Measurements from ENCODE around the gene SEMA3G.

SEMA3G gene

DNA sequence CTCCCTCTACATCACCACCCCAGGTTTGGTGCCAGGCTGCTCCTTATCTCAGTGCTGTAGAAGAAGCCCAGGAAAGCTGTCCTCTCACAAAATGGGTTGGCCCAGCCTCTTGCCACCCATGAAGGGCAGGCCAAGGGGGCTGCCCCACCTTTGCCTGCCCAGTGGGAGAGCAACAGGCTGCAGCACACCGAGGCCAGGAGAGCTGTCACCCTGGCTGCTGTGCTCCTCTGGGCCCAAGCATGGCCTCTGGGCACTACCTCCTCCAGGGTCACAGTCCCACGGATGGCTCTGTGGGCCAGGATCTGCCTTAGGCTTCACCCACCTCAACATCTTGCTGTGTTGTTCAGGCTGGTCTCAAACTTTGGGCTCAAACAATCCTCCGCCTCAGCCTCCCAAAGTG lies 43.8 kb upstream of the SEMA3G start:
- Histone ChIP-seq H3K27ac (no peak overlapping the region), H3K36me3 (ENCODE audit: insufficient read depth, low read length) (no peaks in the 10 kb centered on the region), H3K9me3 (ENCODE audit: low read depth, low read length) (no peaks in the 10 kb centered on the region), H3K9ac (ENCODE audit: insufficient read length) (no peak overlapping the region), H3K4me3 (no peak overlapping the region)
- DNase-seq (ENCODE audit: low read depth, low spot score) = no peak
- TF ChIP-seq POLR2AphosphoS5 (IDR thresholded peaks at IDR 0.05; ENCODE audit: borderline replicate concordance, low read depth, low read length) (no peak), FOXP2 (optimal IDR thresholded peaks at IDR 0.05; ENCODE audit: control extremely low read depth, extremely low read length, insufficient read depth) (no peak), EZH2 (IDR thresholded peaks at IDR 0.05) (no peak)

DNA sequence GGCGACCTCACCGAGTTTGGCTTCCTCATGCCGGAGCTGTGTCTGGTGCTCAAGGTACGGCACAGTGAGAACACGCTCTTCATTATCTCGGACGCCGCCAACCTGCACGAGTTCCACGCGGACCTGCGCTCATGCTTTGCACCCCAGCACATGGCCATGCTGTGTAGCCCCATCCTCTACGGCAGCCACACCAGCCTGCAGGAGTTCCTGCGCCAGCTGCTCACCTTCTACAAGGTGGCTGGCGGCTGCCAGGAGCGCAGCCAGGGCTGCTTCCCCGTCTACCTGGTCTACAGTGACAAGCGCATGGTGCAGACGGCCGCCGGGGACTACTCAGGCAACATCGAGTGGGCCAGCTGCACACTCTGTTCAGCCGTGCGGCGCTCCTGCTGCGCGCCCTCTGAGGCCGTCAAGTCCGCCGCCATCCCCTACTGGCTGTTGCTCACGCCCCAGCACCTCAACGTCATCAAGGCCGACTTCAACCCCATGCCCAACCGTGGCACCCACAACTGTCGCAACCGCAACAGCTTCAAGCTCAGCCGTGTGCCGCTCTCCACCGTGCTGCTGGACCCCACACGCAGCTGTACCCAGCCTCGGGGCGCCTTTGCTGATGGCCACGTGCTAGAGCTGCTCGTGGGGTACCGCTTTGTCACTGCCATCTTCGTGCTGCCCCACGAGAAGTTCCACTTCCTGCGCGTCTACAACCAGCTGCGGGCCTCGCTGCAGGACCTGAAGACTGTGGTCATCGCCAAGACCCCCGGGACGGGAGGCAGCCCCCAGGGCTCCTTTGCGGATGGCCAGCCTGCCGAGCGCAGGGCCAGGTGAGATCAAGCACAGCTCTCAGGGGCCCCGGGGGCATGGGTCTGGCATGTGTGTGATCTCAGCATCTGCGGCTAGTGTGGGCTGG lies 43.1 kb upstream of the SEMA3G start:
- Histone ChIP-seq H3K27ac (no peak overlapping the region), H3K36me3 (ENCODE audit: insufficient read depth, low read length) (no peaks in the 10 kb centered on the region), H3K4me3 (no peak overlapping the region), H3K9me3 (ENCODE audit: low read depth, low read length) (no peaks in the 10 kb centered on the region), H3K9ac (ENCODE audit: insufficient read length) (no peak overlapping the region)
- TF ChIP-seq POLR2AphosphoS5 (IDR thresholded peaks at IDR 0.05; ENCODE audit: borderline replicate concordance, low read depth, low read length) (no peak), FOXP2 (optimal IDR thresholded peaks at IDR 0.05; ENCODE audit: control extremely low read depth, extremely low read length, insufficient read depth) (no peak), EZH2 (IDR thresholded peaks at IDR 0.05) (no peak)
- no peak for DNase-seq (ENCODE audit: low read depth, low spot score)

DNA sequence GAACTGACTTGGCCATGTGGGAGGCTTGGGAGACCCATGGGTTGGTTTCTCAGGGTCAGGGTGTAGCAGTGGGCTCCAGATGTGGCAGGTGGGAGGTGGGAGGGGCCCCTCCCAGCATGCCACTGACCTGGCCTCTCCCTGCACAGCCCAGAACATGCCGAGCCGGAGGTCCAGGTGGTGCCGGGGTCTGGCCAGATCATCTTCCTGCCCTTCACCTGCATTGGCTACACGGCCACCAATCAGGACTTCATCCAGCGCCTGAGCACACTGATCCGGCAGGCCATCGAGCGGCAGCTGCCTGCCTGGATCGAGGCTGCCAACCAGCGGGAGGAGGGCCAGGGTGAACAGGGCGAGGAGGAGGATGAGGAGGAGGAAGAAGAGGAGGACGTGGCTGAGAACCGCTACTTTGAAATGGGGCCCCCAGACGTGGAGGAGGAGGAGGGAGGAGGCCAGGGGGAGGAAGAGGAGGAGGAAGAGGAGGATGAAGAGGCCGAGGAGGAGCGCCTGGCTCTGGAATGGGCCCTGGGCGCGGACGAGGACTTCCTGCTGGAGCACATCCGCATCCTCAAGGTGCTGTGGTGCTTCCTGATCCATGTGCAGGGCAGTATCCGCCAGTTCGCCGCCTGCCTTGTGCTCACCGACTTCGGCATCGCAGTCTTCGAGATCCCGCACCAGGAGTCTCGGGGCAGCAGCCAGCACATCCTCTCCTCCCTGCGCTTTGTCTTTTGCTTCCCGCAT lies 42.3 kb upstream of the SEMA3G start:
- DNase-seq (ENCODE audit: low read depth, low spot score) = no peak
- Histone ChIP-seq H3K4me3 (no peak overlapping the region), H3K9me3 (ENCODE audit: low read depth, low read length) (no peaks in the 10 kb centered on the region), H3K27ac (no peak overlapping the region), H3K9ac (ENCODE audit: insufficient read length) (no peak overlapping the region), H3K36me3 (ENCODE audit: insufficient read depth, low read length) (no peaks in the 10 kb centered on the region)
- TF ChIP-seq POLR2AphosphoS5 (IDR thresholded peaks at IDR 0.05; ENCODE audit: borderline replicate concordance, low read depth, low read length) (no peak), EZH2 (IDR thresholded peaks at IDR 0.05) (no peak), FOXP2 (optimal IDR thresholded peaks at IDR 0.05; ENCODE audit: control extremely low read depth, extremely low read length, insufficient read depth) (no peak)

DNA sequence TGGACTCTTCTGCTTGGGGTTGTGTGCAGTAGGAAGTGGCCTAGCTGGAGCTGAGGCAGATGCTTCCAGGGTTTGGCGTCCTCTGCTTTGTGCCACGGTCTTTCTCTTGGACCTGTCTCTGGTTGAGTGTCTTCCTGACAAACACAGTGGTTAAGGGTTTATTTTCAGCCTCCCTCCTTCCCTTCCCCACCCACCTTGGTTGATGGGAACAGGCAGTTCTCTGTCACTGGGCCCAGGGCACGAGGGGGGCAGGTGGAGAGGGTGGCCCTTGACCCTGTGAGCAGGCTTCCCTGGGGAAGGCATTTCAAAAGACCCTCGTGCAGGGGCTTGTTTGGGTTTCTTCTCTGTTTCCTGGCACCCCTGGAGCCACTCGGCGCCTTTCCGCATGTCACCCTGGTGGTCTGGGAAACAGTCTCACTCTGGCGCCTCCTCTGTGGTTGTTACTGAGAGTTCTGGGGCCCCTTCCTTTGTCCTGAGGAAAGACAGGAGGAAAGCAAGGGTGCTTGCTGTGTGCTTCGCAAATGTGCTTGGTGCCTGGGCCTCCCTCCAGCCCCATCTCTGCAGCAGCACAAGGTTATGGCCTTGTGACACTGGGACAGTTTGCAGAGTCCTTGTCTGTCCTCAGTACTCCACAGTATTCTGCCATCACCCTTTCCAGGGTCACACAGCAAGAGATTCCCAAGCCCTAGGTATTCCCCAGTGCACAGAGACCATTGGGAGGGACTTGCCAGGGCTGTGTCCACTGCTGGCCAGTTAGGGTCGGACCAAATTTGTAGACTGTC lies 40.0 kb upstream of the SEMA3G start:
- Histone ChIP-seq H3K36me3 (ENCODE audit: insufficient read depth, low read length) (no peaks in the 10 kb centered on the region; the same call in 1 of the 2 replicates), H3K9ac (ENCODE audit: insufficient read length) (no peak overlapping the region)

DNA sequence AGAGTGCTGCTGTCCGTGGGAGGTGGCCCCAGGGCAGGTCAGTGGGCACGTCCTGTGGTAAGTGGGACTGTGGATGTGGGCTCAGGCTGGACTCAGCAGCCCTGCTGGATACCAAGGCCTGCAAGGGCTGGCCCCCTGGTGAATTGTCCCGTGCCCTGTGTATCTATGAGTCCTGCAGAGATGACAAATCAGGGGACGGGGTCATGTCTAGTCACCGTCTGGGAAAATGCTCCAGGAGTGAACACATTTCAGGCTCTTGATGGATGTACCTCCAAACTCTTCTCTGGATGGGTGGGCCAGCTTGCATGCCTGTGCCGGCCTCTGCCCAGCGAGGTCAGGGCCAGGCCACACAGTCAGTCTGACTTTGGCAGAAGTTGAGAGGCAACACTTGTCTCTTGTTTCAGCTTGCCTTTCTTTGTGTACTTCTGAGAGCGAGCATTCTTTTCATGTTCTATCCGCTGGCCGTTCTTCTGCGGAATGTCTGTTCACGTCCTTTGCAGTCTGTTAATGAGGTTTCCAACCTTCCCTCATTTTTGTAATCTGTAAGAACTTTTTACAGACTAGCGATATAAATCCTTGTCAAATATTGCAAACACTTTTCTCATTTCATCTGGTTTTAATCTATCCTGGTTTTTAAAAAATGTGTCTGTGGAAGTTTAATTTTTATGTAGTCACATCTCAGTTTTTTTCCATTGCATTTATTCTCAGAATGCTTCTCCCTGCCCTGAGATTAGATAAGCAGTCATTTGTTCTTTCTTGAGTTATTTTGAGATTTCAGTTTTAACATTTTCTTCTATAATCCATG lies 38.9 kb upstream of the SEMA3G start:
- DNase-seq (ENCODE audit: low read depth, low spot score) = no peak
- no peak overlapping the region for H3K4me3 ChIP-seq
- no peaks in the 10 kb centered on the region for H3K9me3 ChIP-seq (ENCODE audit: low read depth, low read length)
- H3K36me3 ChIP-seq (ENCODE audit: insufficient read depth, low read length) = no peaks in the 10 kb centered on the region; the same call in 1 of the 2 replicates
- no peak overlapping the region for H3K9ac ChIP-seq (ENCODE audit: insufficient read length)
- peak overlapping the region; percentile 74 for H3K27ac ChIP-seq
- TF ChIP-seq EZH2 (IDR thresholded peaks at IDR 0.05) (no peak), FOXP2 (optimal IDR thresholded peaks at IDR 0.05; ENCODE audit: control extremely low read depth, extremely low read length, insufficient read depth) (no peak), POLR2AphosphoS5 (IDR thresholded peaks at IDR 0.05; ENCODE audit: borderline replicate concordance, low read depth, low read length) (no peak)

More for the DNA sequence above, 40.0 kb upstream of the SEMA3G start:
- no peaks in the 10 kb centered on the region for H3K9me3 ChIP-seq (ENCODE audit: low read depth, low read length)
- TF ChIP-seq EZH2 (IDR thresholded peaks at IDR 0.05) (no peak), POLR2AphosphoS5 (IDR thresholded peaks at IDR 0.05; ENCODE audit: borderline replicate concordance, low read depth, low read length) (no peak), FOXP2 (optimal IDR thresholded peaks at IDR 0.05; ENCODE audit: control extremely low read depth, extremely low read length, insufficient read depth) (no peak)
- H3K4me3 ChIP-seq = no peak overlapping the region
- no peak for DNase-seq (ENCODE audit: low read depth, low spot score)
- no peak overlapping the region for H3K27ac ChIP-seq

DNA sequence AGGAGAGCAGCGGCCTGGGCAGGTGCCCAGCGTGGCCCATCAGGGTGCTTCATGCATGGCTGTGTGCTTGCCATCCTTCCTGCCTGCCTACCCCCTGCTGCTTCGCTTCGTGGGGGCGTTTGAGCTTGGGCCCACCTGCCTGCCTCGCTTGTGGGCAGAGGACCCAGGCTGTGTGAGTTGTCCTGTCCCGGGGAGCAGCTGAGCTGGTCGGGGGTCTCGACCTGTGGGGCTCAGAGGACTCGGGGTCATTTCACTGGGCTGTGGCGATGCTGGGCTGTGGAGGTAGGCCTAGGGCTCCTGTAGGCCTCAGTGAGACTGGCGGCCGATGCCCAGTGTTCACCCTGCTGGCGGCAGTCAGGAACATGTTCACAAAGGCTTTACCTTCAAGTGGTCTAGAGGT lies 38.2 kb upstream of the SEMA3G start:
- Histone ChIP-seq H3K4me3 (no peak overlapping the region), H3K9me3 (ENCODE audit: low read depth, low read length) (no peaks in the 10 kb centered on the region), H3K27ac (no peak overlapping the region), H3K36me3 (ENCODE audit: insufficient read depth, low read length) (no peaks in the 10 kb centered on the region; the same call in 1 of the 2 replicates), H3K9ac (ENCODE audit: insufficient read length) (no peak overlapping the region)
- no peak for DNase-seq (ENCODE audit: low read depth, low spot score)
- TF ChIP-seq POLR2AphosphoS5 (IDR thresholded peaks at IDR 0.05; ENCODE audit: borderline replicate concordance, low read depth, low read length) (no peak), EZH2 (IDR thresholded peaks at IDR 0.05) (no peak), FOXP2 (optimal IDR thresholded peaks at IDR 0.05; ENCODE audit: control extremely low read depth, extremely low read length, insufficient read depth) (no peak)

DNA sequence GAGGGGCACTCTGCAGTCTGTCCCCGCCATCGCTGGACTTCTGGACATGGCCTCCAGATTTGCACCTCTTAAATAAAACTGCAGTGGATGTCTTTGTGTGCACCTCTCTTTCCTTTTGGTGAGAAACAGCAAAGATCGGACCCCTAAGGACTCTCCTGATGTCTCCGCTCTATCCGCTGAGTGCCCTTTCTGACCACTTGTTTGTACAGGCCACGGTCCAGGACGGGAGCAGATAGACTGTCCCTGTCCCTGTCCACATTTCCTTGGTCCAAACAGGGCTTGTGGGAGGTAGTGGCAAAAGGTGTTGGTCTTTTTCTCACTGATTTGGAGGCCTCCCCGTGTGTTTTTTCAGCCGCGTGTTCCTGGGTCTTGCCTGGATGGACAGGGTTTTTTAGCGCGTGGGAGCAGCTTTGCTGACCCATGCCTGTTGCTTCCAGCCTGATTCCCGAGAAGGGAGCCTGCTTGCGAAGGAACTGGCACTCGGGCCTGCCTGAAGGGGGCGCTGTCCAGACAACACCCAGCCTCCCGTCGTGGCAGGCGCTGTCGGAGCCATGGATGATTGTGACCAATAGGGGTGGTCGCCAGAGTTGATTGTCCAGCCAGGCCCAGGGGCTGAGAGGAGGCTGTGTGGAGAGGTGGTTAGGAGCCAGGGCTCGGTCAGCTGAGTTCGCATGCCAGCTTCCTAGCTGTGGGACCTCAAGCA lies 37.1 kb upstream of the SEMA3G start:
- H3K4me3 ChIP-seq = no peak overlapping the region
- no peaks in the 10 kb centered on the region for H3K9me3 ChIP-seq (ENCODE audit: low read depth, low read length)
- DNase-seq (ENCODE audit: low read depth, low spot score) = no peak

More for the DNA sequence above, 37.1 kb upstream of the SEMA3G start:
- no peak for TF ChIP-seq FOXP2 (optimal IDR thresholded peaks at IDR 0.05; ENCODE audit: control extremely low read depth, extremely low read length, insufficient read depth)
- no peak for TF ChIP-seq EZH2 (IDR thresholded peaks at IDR 0.05)
- Histone ChIP-seq H3K27ac (no peak overlapping the region), H3K9ac (ENCODE audit: insufficient read length) (no peak overlapping the region), H3K36me3 (ENCODE audit: insufficient read depth, low read length) (peaks cover 4% of the 10 kb centered on the region; the same call in 1 of the 2 replicates)
